ENCODE data around the gene RNF157. TPM values are rescaled to one million over a fixed set of nuclear protein-coding genes. Genes with fewer than 3 reads are reported as not detected.
A peak's percentile ranks its signal among the peaks of the same experiment; 100 is the strongest.

The RNF157 gene
- total and polyA plus RNA-seq, 10 of the 15 experiments (the other 5 are each of a cell fraction or from before 2014, with no cell fraction given): 1.4 to 15.9 (median 9.6) TPM

- ChIA-PET RAD21 (ENCODE audit: unreplicated experiment) (interaction anchor here (0.9 to 1.4 kb wide), 4 partner anchors 89 to 198 kb away, joined by 3 to 5 read pairs (median 4); no protein-coding TSS in a partner anchor), CTCF (interaction anchor here (0.6 to 7.6 kb wide), 13 partner anchors 9 to 471 kb away, joined by 3 to 40 read pairs (median 4); no protein-coding TSS in a partner anchor), SMC1A (ENCODE audit: uncharacterized antibody, unreplicated experiment) (interaction anchor here (0.7 to 1.3 kb wide), 7 partner anchors 8 to 521 kb away, joined by 3 to 4 read pairs (median 4); no protein-coding TSS in a partner anchor), POLR2A (interaction anchor here (0.6 to 1.3 kb wide), 7 partner anchors 76 to 294 kb away, joined by 3 to 4 read pairs (median 3); partner anchors contain the start of gene UBALD2)
- Histone ChIP-seq H3K9ac (ENCODE audit: control insufficient read depth, insufficient read depth, low read length) (peak within 1 kb of the TSS; percentile 69), H3K9me3 (replicated peaks; ENCODE audit: control insufficient read depth, insufficient read depth, low read length) (no peaks in the 10 kb centered on the region; the same call in 2 of the 3 replicates), H4K20me1 (ENCODE audit: control insufficient read depth, insufficient read depth) (no peaks in the 10 kb centered on the region), H3K27ac (ENCODE audit: control insufficient read depth, insufficient read depth) (peak within 1 kb of the TSS; percentile 71), H3K4me1 (ENCODE audit: control insufficient read depth, insufficient read depth, low read length) (peaks cover 6% of the 10 kb centered on the region), H3K79me2 (ENCODE audit: control insufficient read depth, insufficient read depth, low read length) (peaks cover 14% of the 10 kb centered on the region), H3K36me3 (ENCODE audit: control insufficient read depth in 2 of 2, insufficient read depth in 2 of 2, low read length in 1 of 2) (peaks cover 1 to 10% of the 10 kb centered on the region in 2 experiments; a peak in 3 of 4 replicates), H2AFZ (ENCODE audit: control insufficient read depth, low read depth, low read length) (peak within 1 kb of the TSS; percentile 90), H3K27me3 (replicated peaks in 1 of 2; ENCODE audit: control insufficient read depth in 2 of 2, insufficient read depth in 2 of 2, low read length in 1 of 2) (no peaks in the 10 kb centered on the region), H3K4me3 (peak within 1 kb of the TSS; percentile 90), H3K4me2 (ENCODE audit: control insufficient read depth, insufficient read depth) (peak within 1 kb of the TSS; percentile 86)
- BruUV-seq (replicated peaks): no TSS peak
- ATAC-seq: peak; percentile 96
- intact Hi-C loops (cut with micrococcal nuclease; ENCODE audit: unreplicated experiment): no loop called here
- in situ Hi-C loops (cut with MboI): no loop called here
- FAIRE-seq: peak; percentile 88
- 7% methylated on average over 50 of the region's 55 CpGs for WGBS (ENCODE audit: insufficient coverage, insufficient replicate concordance, low lambda C conversion rate, missing lambda C conversion rate)
- peak; percentile 75 for DNase-seq (ENCODE audit: low read depth, low spot score)
- TF ChIP-seq NR2C1 (IDR thresholded peaks at IDR 0.05): no peak
- 0 out of 2 replicates have a peak, but pooled peaks have one; percentile 70 for TF ChIP-seq NBN (IDR thresholded peaks at IDR 0.05)
- no peak for TF ChIP-seq MEF2A (IDR thresholded peaks at IDR 0.05; ENCODE audit: insufficient read depth, low read depth, low read length)
- TF ChIP-seq SKIL (IDR thresholded peaks at IDR 0.05; ENCODE audit: low read depth, poor library complexity, severe bottlenecking): no peak
- TF ChIP-seq SRF (IDR thresholded peaks at IDR 0.05; ENCODE audit: low read depth in 2 of 2, low read length in 2 of 2): 0 out of 4 replicates have a peak, but pooled peaks of 1 of the 2 experiments have one; percentile 10
- TF ChIP-seq ZBTB33 (IDR thresholded peaks at IDR 0.05): no peak
- TF ChIP-seq RAD51 (IDR thresholded peaks at IDR 0.05): no peak
- TF ChIP-seq BCL11A (IDR thresholded peaks at IDR 0.05; ENCODE audit: low read depth, low read length): no peak
- TF ChIP-seq NR2F1 (conservative IDR thresholded peaks at IDR 0.05): no peak
- TF ChIP-seq PML (IDR thresholded peaks at IDR 0.05; ENCODE audit: low read length): peak; percentile 42; the same call in 1 of the 2 replicates
- TF ChIP-seq MLLT1 (IDR thresholded peaks at IDR 0.05): no peak; the same call in 1 of the 2 replicates
- no peak for TF ChIP-seq JUND (IDR thresholded peaks at IDR 0.05; ENCODE audit: low read depth, low read length)
- TF ChIP-seq SMC3 (IDR thresholded peaks at IDR 0.05; ENCODE audit: borderline replicate concordance, low read length): no peak
- TF ChIP-seq, protein P1, sequence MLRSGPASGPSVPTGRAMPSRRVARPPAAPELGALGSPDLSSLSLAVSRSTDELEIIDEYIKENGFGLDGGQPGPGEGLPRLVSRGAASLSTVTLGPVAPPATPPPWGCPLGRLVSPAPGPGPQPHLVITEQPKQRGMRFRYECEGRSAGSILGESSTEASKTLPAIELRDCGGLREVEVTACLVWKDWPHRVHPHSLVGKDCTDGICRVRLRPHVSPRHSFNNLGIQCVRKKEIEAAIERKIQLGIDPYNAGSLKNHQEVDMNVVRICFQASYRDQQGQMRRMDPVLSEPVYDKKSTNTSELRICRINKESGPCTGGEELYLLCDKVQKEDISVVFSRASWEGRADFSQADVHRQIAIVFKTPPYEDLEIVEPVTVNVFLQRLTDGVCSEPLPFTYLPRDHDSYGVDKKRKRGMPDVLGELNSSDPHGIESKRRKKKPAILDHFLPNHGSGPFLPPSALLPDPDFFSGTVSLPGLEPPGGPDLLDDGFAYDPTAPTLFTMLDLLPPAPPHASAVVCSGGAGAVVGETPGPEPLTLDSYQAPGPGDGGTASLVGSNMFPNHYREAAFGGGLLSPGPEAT (IDR thresholded peaks at IDR 0.05; ENCODE audit: low read depth): peak; percentile 91
- TF ChIP-seq ESRRA (IDR thresholded peaks at IDR 0.05; ENCODE audit: low read length): no peak
- no peak for TF ChIP-seq SUZ12 (IDR thresholded peaks at IDR 0.05; ENCODE audit: unreplicated experiment)
Observed at GRCh38 chr17:76103274-76104139, 136.8 kb downstream of the RNF157 start, which contains the start of gene EXOC7. EXOC7 (minus strand) TSS chr17:76103787; CDS start chr17:76103692, 95 bp downstream.

All from GM12878 (cell line).